Measurements from ENCODE around the gene RBM19. TPM values are rescaled to one million over a fixed set of nuclear protein-coding genes. Genes with fewer than 3 reads are reported as not detected.

RBM19 gene
- total and polyA plus RNA-seq, 2 of the 4 experiments (the other 2 are of a cell fraction) = 18.7 to 19.2 TPM

- Histone ChIP-seq H4K8ac (ENCODE audit: low read depth in 2 of 2, low read length in 2 of 2) (no peak overlapping the region), H3K79me1 (ENCODE audit: low read depth in 1 of 2, low read length in 2 of 2) (no peaks in the 10 kb centered on the region), H3K23ac (ENCODE audit: low read depth, low read length) (no peak overlapping the region), H2BK5ac (ENCODE audit: low read depth, low read length, poor library complexity, severe bottlenecking) (no peak overlapping the region), H3K4me1 (ENCODE audit: control insufficient read depth, insufficient read depth, low read length) (peaks cover 9% of the 10 kb centered on the region; the same call in 1 of the 2 replicates), H3K9me3 (ENCODE audit: control insufficient read depth, insufficient read depth, low read length) (no peaks in the 10 kb centered on the region), H3K4me2 (ENCODE audit: low read depth, low read length) (no peak overlapping the region), H2AK5ac (ENCODE audit: low read depth, low read length) (no peak overlapping the region), H3K18ac (ENCODE audit: low read depth, low read length) (no peak overlapping the region), H2BK20ac (ENCODE audit: low read depth, low read length) (no peak overlapping the region), H2BK120ac (ENCODE audit: low read depth, low read length) (no peak overlapping the region), H2AFZ (replicated peaks; ENCODE audit: low read length, poor library complexity) (no peak overlapping the region), H4K5ac (ENCODE audit: low read depth, low read length) (no peak overlapping the region), H3K27me3 (ENCODE audit: control insufficient read depth, insufficient read depth, low read length) (no peaks in the 10 kb centered on the region), H3K27ac (ENCODE audit: insufficient read depth, low read length) (no peak overlapping the region), H3K9ac (ENCODE audit: low read depth, low read length) (no peak overlapping the region), H3K4ac (ENCODE audit: low read depth, low read length) (no peak overlapping the region), H3K4me3 (ENCODE audit: insufficient read depth, low read depth, low read length) (no peak overlapping the region), H4K20me1 (ENCODE audit: insufficient read depth, low read length) (no peaks in the 10 kb centered on the region), H3K9me1 (ENCODE audit: insufficient read depth, low read length) (no peaks in the 10 kb centered on the region), H3K36me3 (ENCODE audit: control insufficient read depth, insufficient read depth, low read length) (no peaks in the 10 kb centered on the region), H2AK9ac (replicated peaks; ENCODE audit: low read depth, low read length, poor library complexity) (no peak overlapping the region), H3K56ac (ENCODE audit: extremely low read depth, insufficient read depth, low read length) (no peak overlapping the region), H4K91ac (ENCODE audit: insufficient read depth, low read depth, low read length) (no peak overlapping the region), H2BK15ac (ENCODE audit: low read depth, low read length) (no peak overlapping the region), H3K14ac (replicated peaks; ENCODE audit: low read depth, low read length) (no peak overlapping the region)
- 83% methylated on average over 8 of the region's 22 CpGs; no CpG with 5 or more reads in 1 of the 2 experiments for WGBS, 2 experiments (ENCODE audit: extremely low coverage in 2 of 2, insufficient read length in 1 of 2)
- TF ChIP-seq CEBPB (IDR thresholded peaks at IDR 0.05; ENCODE audit: low read depth, low read length) (no peak), MAZ (IDR thresholded peaks at IDR 0.05; ENCODE audit: borderline replicate concordance, low read depth, low read length) (no peak), RFX5 (IDR thresholded peaks at IDR 0.05; ENCODE audit: low read depth, low read length) (no peak), BHLHE40 (IDR thresholded peaks at IDR 0.05; ENCODE audit: low read depth, low read length) (no peak), MXI1 (IDR thresholded peaks at IDR 0.05; ENCODE audit: borderline replicate concordance, low read depth, low read length) (no peak), ELK1 (IDR thresholded peaks at IDR 0.05; ENCODE audit: borderline replicate concordance, low read depth, low read length) (no peak), CHD1 (IDR thresholded peaks at IDR 0.05; ENCODE audit: low read depth, low read length) (no peak), NFE2L2 (IDR thresholded peaks at IDR 0.05; ENCODE audit: low read depth, low read length) (no peak), RAD21 (IDR thresholded peaks at IDR 0.05; ENCODE audit: low read length) (no peak), FOS (IDR thresholded peaks at IDR 0.05; ENCODE audit: low read depth, low read length) (no peak), MAFK (IDR thresholded peaks at IDR 0.05; ENCODE audit: low read depth, low read length) (no peak), RCOR1 (IDR thresholded peaks at IDR 0.05; ENCODE audit: insufficient replicate concordance, low read length) (no peak), POLR2A (IDR thresholded peaks at IDR 0.05; ENCODE audit: low read depth, low read length) (no peak), SMC3 (IDR thresholded peaks at IDR 0.05; ENCODE audit: low read depth, low read length) (no peak)
- TF ChIP-seq, protein P1, sequence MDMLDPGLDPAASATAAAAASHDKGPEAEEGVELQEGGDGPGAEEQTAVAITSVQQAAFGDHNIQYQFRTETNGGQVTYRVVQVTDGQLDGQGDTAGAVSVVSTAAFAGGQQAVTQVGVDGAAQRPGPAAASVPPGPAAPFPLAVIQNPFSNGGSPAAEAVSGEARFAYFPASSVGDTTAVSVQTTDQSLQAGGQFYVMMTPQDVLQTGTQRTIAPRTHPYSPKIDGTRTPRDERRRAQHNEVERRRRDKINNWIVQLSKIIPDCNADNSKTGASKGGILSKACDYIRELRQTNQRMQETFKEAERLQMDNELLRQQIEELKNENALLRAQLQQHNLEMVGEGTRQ (IDR thresholded peaks at IDR 0.05; ENCODE audit: low read depth, low read length) = no peak
- TF ChIP-seq, protein P2, sequence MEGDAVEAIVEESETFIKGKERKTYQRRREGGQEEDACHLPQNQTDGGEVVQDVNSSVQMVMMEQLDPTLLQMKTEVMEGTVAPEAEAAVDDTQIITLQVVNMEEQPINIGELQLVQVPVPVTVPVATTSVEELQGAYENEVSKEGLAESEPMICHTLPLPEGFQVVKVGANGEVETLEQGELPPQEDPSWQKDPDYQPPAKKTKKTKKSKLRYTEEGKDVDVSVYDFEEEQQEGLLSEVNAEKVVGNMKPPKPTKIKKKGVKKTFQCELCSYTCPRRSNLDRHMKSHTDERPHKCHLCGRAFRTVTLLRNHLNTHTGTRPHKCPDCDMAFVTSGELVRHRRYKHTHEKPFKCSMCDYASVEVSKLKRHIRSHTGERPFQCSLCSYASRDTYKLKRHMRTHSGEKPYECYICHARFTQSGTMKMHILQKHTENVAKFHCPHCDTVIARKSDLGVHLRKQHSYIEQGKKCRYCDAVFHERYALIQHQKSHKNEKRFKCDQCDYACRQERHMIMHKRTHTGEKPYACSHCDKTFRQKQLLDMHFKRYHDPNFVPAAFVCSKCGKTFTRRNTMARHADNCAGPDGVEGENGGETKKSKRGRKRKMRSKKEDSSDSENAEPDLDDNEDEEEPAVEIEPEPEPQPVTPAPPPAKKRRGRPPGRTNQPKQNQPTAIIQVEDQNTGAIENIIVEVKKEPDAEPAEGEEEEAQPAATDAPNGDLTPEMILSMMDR (conservative IDR thresholded peaks at IDR 0.05; ENCODE audit: low read depth, low read length) = no peak; the same call in 1 of the 2 replicates
- in situ Hi-C loops (cut with MboI; ENCODE audit: low sequenced_read_pairs) = no loop called here
- DNase-seq (no peak), ATAC-seq (ENCODE audit: low read depth) (no peak)
- ChIA-PET POLR2A (ENCODE audit: unreplicated experiment) (no interaction called here), CTCF (interaction anchor here (0.6 kb wide), 1 partner anchor 39 kb away, joined by 3 read pairs; no protein-coding TSS in a partner anchor)
- intact Hi-C loops (cut with micrococcal nuclease) = no loop called here
- no TSS peak for BruUV-seq (replicated peaks)
- dilution Hi-C loops (cut with HindIII; ENCODE audit: low sequenced_read_pairs, unreplicated experiment) = no loop called here
These were observed 139.2 kb downstream of the RBM19 start for GRCh38 chr12:113826805-113827538.
